A549 treated with Hydrocortisone at 1 μM for 4 hours (cell line): Measurements from ENCODE around the gene ABHD15. TPM values are rescaled to one million over a fixed set of nuclear protein-coding genes. Genes with fewer than 3 reads are reported as not detected.

Experiments used
- total RNA-seq: library from RNA; stranded (reverse); fragments of 200-300 nt; extraction: Qiagen RNA extraction; gene quantifications from 5 replicates; pipeline ENCODE4 v1.2.3, GENCODE V29; 2022

The ABHD15 gene
- 23.3 to 27.3 TPM (median 24.9 TPM) in 5 replicates for total RNA-seq

GRCh38 chr17:29566473-29567303 lies at the start of gene ABHD15:
ABHD15 (minus strand) TSS chr17:29567037; CDS start chr17:29566966, 71 bp downstream.

GRCh38 chr17:29592850-29593551 lies 26.2 kb upstream of the ABHD15 start, which contains the start of gene ANKRD13B:
ANKRD13B (plus strand) TSS chr17:29593132; CDS start chr17:29593622, 490 bp downstream.

GRCh38 chr17:29589524-29590410 lies 22.9 kb upstream of the ABHD15 start, which contains the start of gene GIT1:
GIT1 (minus strand) TSS chr17:29589648; CDS start chr17:29589378, 270 bp downstream.

GRCh38 chr17:29568331-29569244 lies 1.8 kb upstream of the ABHD15 start, which contains the start of gene TP53I13:
TP53I13 (plus strand) TSS chr17:29568701; CDS start chr17:29568759, 58 bp downstream.

Other genes starting within 250 kb of the ABHD15 start
- gene TAOK1, start 176.7 kb downstream of the ABHD15 start, total RNA-seq = 14.2 to 29.2 TPM (median 22.7 TPM) in 5 replicates
- 80.1 to 99.2 TPM (median 96.1 TPM) in 5 replicates for gene TP53I13, start 1.7 kb upstream of the ABHD15 start, total RNA-seq
- gene GIT1, start 22.6 kb upstream of the ABHD15 start, total RNA-seq = 69.4 to 81.2 TPM (median 80.5 TPM) in 5 replicates
- 22.8 to 29.6 TPM (median 26.4 TPM) in 5 replicates for gene ANKRD13B, start 26.1 kb upstream of the ABHD15 start, total RNA-seq
- 4.7 to 6.0 TPM (median 5.5 TPM) in 5 replicates for gene CORO6, start 55.9 kb upstream of the ABHD15 start, total RNA-seq